Measurements from ENCODE around the gene HOXA3. TPM values are rescaled to one million over a fixed set of nuclear protein-coding genes. Genes with fewer than 3 reads are reported as not detected.

HOXA3 gene
- total and polyA plus RNA-seq, 9 of the 15 experiments (the other 6 are each of a cell fraction or from before 2014, with no cell fraction given): 0.04 to 0.13 TPM; not detected in 7

DNA sequence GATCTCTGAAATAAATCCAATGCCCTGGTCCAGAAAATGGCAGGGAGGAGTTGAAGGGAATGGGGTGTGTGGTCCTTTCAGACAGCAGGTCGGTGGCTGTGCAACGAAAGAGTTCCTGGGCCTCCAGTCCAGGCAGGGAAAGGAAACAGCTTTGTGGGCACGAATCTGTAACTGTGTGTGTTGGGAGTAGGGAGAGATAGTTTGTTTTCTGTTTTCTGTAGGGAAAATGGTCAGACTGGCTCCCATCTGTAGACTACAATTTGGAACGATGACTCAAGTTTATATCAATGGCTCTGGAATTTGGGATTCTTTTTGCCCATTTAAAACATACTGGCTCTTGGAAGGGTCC lies 15.5 kb upstream of the HOXA3 start:
- H3K79me2 ChIP-seq (ENCODE audit: control insufficient read depth, insufficient read depth, low read length): no peaks in the 10 kb centered on the region
- H3K9me1 ChIP-seq (ENCODE audit: control insufficient read depth, insufficient read depth, low read length): no peaks in the 10 kb centered on the region
- H2AFZ ChIP-seq (ENCODE audit: low read depth, low read length): no peak overlapping the region
- no TSS peak for BruUV-seq (replicated peaks)
- no peaks in the 10 kb centered on the region for H3K9me3 ChIP-seq (replicated peaks; ENCODE audit: control insufficient read depth, insufficient read depth, low read depth, low read length)
- DNase-seq (ENCODE audit: extremely low read depth in 1 of 4, low spot score in 3 of 4): no peak
- H3K27me3 ChIP-seq (ENCODE audit: control insufficient read depth in 2 of 2, insufficient read depth in 2 of 2, low read length in 2 of 2): peaks cover 35 to 79% of the 10 kb centered on the region in 2 experiments
- intact Hi-C loops (cut with micrococcal nuclease) (no loop called here), in situ Hi-C loops (cut with MboI) (loop anchor here (5.0 to 25.0 kb wide), 4 partner anchors 656 to 1281 kb away; no protein-coding TSS in a partner anchor)
- no peak for ATAC-seq
- H3K4me2 ChIP-seq (ENCODE audit: insufficient read depth, low read length): no peak overlapping the region
- WGBS (ENCODE audit: insufficient coverage, low coverage, missing lambda C conversion rate): 8% methylated on average over 4 of the region's 4 CpGs
- no peaks in the 10 kb centered on the region for H4K20me1 ChIP-seq (replicated peaks; ENCODE audit: control insufficient read depth, insufficient read depth, low read length)
- H3K4me1 ChIP-seq (replicated peaks in 1 of 2; ENCODE audit: control insufficient read depth in 2 of 2, insufficient read depth in 2 of 2, low read length in 2 of 2): peaks cover 0 to 13% of the 10 kb centered on the region in 2 experiments; a peak in 2 of 5 replicates
- H3K4me3 ChIP-seq: no peak overlapping the region
- H3K27ac ChIP-seq (ENCODE audit: extremely low read depth, low read depth, low read length): no peak overlapping the region
- FAIRE-seq: no peak
- CTCF ChIA-PET (ENCODE audit: low intra/inter-chr PET ratio): no interaction called here
- POLR2A ChIA-PET: no interaction called here
- H3K36me3 ChIP-seq (ENCODE audit: control insufficient read depth, insufficient read depth, low read length): no peaks in the 10 kb centered on the region
- no peak overlapping the region for H3K9ac ChIP-seq (ENCODE audit: insufficient read depth in 1 of 2, low read depth in 2 of 2, low read length in 2 of 2)
- TF ChIP-seq, protein P1, sequence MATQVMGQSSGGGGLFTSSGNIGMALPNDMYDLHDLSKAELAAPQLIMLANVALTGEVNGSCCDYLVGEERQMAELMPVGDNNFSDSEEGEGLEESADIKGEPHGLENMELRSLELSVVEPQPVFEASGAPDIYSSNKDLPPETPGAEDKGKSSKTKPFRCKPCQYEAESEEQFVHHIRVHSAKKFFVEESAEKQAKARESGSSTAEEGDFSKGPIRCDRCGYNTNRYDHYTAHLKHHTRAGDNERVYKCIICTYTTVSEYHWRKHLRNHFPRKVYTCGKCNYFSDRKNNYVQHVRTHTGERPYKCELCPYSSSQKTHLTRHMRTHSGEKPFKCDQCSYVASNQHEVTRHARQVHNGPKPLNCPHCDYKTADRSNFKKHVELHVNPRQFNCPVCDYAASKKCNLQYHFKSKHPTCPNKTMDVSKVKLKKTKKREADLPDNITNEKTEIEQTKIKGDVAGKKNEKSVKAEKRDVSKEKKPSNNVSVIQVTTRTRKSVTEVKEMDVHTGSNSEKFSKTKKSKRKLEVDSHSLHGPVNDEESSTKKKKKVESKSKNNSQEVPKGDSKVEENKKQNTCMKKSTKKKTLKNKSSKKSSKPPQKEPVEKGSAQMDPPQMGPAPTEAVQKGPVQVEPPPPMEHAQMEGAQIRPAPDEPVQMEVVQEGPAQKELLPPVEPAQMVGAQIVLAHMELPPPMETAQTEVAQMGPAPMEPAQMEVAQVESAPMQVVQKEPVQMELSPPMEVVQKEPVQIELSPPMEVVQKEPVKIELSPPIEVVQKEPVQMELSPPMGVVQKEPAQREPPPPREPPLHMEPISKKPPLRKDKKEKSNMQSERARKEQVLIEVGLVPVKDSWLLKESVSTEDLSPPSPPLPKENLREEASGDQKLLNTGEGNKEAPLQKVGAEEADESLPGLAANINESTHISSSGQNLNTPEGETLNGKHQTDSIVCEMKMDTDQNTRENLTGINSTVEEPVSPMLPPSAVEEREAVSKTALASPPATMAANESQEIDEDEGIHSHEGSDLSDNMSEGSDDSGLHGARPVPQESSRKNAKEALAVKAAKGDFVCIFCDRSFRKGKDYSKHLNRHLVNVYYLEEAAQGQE (IDR thresholded peaks at IDR 0.05; ENCODE audit: borderline replicate concordance): no peak
- TF ChIP-seq, protein P1 (CRISPR knock-in tag; IDR thresholded peaks at IDR 0.05; ENCODE audit: low read depth): no peak
- no peak for TF ChIP-seq ELF4 (CRISPR knock-in tag; IDR thresholded peaks at IDR 0.05)
- no peak for TF ChIP-seq MYNN (IDR thresholded peaks at IDR 0.05)
- TF ChIP-seq MYNN (CRISPR knock-in tag; IDR thresholded peaks at IDR 0.05): no peak
- no peak for TF ChIP-seq ZNF232 (CRISPR knock-in tag; IDR thresholded peaks at IDR 0.05)
- no peak for TF ChIP-seq ZNF778 (CRISPR knock-in tag; IDR thresholded peaks at IDR 0.05)
- no peak for TF ChIP-seq BRCA1 (IDR thresholded peaks at IDR 0.05)
- TF ChIP-seq BRCA1 (CRISPR knock-in tag; IDR thresholded peaks at IDR 0.05): no peak
- TF ChIP-seq TBL1XR1 (IDR thresholded peaks at IDR 0.05; ENCODE audit: low read length in 2 of 2): no peak
- no peak for TF ChIP-seq ZNF707 (CRISPR knock-in tag; conservative IDR thresholded peaks at IDR 0.05)
- TF ChIP-seq RBM17 (IDR thresholded peaks at IDR 0.05; ENCODE audit: borderline replicate concordance, low read depth, low read length): no peak
- TF ChIP-seq HCFC1 (IDR thresholded peaks at IDR 0.05; ENCODE audit: low read depth, low read length): no peak
- TF ChIP-seq ZNF175 (CRISPR knock-in tag; IDR thresholded peaks at IDR 0.05; ENCODE audit: low read depth): no peak
- no peak for TF ChIP-seq ARNT (IDR thresholded peaks at IDR 0.05)
- no peak for TF ChIP-seq CHD2 (IDR thresholded peaks at IDR 0.05; ENCODE audit: low read depth, low read length)
- no peak for TF ChIP-seq POLR2AphosphoS5 (IDR thresholded peaks at IDR 0.05; ENCODE audit: control insufficient read depth, insufficient read depth, low read depth, low read length)

Data from K562 (cell line).